ENCODE results near the gene NAT8L.

GRCh38 chr4:2080429-2081300 is 21.5 kb downstream of the NAT8L start:
- TF ChIP-seq SMC3 (conservative IDR thresholded peaks at IDR 0.05; ENCODE audit: poor library complexity) (no peak), CTCF (IDR thresholded peaks at IDR 0.05; ENCODE audit: poor library complexity, severe bottlenecking) (no peak), EP300 (conservative IDR thresholded peaks at IDR 0.05; ENCODE audit: poor library complexity, severe bottlenecking) (no peak), MXI1 (conservative IDR thresholded peaks at IDR 0.05; ENCODE audit: poor library complexity, severe bottlenecking) (no peak)

Data from neural cell (in vitro differentiated cells).